SK-N-MC (cell line): ENCODE data around the gene NTF3.

Experiments
- EZH2 ChIP-seq: fragments of 200-600 bp; sonication (generic); IDR thresholded peaks from one replicate; pipeline ENCODE4 v1.6.1; 2017; ENCODE audit warnings: antibody characterized with exemption
- FOXP2 ChIP-seq: optimal IDR thresholded peaks from 2 replicates; pipeline ENCODE3; 2011; ENCODE audit warnings: mild to moderate bottlenecking, moderate library complexity; ENCODE audit not compliant: insufficient read depth; ENCODE audit errors: extremely low read length, control extremely low read depth
- POLR2AphosphoS5 ChIP-seq: IDR thresholded peaks from 2 replicates; pipeline ENCODE4 v1.6.1; 2012; ENCODE audit warnings: mild to moderate bottlenecking, low read depth, low read length, borderline replicate concordance

GRCh38 chr12:5395443-5396271 lies 36.3 kb upstream of the NTF3 start:
- TF ChIP-seq EZH2 (no peak), POLR2AphosphoS5 (no peak), FOXP2 (no peak)
